OCI-M2 (cell line): Measurements from ENCODE around the gene NUDT3.
"Not testable (repeated sequence)": the region's sequence is repeated elsewhere in the genome, so short reads cannot be mapped to it uniquely, and the experiment has no call there.

Experiments used
- DNase-seq: peaks from one replicate; lab custom pipeline; 2025; ENCODE audit not compliant: unreplicated experiment; lab: John Stamatoyannopoulos, UW

Gene NUDT3

DNA sequence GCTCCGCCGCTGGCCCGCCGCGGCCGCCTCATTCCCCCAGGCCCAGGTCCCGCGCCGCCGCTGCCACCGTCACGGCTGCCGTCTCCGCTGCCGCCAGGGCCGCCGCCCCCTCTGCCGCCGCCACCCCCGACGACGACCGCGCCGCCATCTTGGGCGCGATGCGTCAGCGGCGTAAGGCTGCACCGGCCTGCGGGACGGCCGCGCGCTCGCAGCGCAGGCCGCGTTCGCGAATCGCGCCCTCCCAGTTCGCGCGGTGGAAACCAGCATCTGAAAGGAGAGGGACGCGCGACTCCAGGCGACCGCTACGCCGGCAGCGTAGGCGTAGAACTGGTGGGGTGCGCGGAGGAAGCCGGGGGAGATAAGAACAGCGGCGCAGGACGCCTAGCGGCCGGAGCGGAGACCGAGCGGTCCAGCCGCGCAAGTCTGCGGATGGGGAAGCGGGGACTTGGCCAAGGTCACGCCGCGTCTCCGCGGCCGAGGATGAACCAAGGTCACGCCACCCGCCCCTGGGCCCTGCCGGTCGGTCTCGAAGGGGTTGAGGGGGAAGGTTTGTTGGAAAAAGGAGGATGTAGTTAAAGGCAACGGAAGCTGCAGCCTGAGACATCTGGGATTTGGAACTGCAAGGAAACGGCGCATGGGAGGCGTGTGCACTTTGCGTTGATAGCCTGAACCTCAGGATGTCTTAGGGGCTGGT is at the start of gene NUDT3:
NUDT3 (minus strand) TSS at position 173 of the 694 bp plus-strand sequence. CDS start 307 bp downstream, outside the sequence.
- DNase-seq = peak; percentile 70

DNA sequence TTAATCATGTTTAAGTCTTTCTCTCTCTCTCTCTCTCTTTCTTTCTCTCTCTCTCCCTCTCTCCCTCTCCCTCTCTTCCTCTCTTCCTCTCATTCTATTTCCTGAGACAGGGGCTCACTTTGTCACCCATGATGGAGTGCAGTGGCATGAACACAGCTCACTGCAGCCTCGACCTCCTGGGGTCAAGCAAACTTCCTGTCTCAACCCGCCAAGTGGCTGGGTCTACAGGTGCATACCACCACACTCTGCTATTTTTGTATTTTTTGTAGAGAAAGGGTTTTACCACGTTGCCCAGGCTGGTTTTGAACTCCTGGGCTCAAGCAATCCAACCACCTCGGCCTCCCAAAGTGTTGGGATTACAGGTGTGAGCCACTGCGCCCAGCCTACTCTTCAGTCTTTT is 49.1 kb upstream of the NUDT3 start:
- no peak for DNase-seq

DNA sequence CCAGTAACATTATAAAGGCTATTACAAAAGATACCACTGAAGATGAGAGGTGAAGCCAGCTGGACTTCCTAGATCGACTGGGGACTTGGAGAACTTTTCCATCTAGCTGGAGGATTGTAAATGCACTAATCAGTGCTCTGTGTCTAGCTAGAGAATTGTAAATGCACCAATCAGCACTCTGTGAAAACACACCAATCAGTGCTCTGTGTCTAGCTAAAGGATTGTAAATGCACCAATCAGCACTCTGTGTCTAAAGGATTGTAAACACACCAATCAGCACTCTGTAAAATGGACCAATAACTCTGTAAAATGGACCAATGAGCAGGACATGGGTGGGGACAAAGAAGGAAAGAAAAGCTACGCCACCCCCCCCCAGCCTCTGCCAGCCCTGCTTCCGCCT is 47.0 kb upstream of the NUDT3 start:
- no peak for DNase-seq

DNA sequence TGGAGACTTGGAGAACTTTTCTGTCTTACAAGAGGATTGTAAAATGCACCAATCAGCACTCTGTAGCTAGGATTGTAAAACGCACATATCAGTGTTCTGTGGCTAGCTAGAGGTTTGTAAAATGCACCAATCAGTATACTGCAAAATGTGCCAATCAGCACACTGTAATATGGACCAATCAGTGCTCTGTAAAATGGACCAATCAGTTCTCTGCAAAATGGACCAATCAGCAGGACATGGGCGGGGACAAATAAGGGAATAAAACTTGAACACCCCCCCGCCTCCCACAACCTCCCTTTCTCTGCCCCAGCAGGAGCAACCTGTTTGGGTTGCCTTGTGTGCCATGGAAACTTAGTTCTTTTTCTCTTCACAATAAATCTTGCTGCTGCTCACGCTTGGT is 46.2 kb upstream of the NUDT3 start:
- DNase-seq = no peak

DNA sequence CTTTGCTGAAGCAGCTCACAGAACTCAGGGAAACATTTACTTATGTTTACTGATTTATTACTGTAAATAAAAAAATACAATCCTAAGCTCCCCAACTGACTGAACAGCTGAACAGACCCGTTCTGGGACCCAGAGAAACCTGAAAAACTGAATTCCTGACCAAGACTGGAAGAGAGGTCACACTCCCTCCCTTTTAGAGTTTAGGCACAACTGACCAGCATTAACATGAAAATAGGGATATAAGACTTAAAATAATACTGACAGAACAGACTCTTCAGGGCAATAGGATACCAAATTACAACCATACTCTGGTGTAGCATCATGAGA is 45.1 kb upstream of the NUDT3 start:
- no peak for DNase-seq

- no peak for DNase-seq
Observed at GRCh38 chr6:34436803-34437643, 44.6 kb upstream of the NUDT3 start.

GRCh38 chr6:34435916-34436315 is 43.4 kb upstream of the NUDT3 start:
- DNase-seq = no peak

DNA sequence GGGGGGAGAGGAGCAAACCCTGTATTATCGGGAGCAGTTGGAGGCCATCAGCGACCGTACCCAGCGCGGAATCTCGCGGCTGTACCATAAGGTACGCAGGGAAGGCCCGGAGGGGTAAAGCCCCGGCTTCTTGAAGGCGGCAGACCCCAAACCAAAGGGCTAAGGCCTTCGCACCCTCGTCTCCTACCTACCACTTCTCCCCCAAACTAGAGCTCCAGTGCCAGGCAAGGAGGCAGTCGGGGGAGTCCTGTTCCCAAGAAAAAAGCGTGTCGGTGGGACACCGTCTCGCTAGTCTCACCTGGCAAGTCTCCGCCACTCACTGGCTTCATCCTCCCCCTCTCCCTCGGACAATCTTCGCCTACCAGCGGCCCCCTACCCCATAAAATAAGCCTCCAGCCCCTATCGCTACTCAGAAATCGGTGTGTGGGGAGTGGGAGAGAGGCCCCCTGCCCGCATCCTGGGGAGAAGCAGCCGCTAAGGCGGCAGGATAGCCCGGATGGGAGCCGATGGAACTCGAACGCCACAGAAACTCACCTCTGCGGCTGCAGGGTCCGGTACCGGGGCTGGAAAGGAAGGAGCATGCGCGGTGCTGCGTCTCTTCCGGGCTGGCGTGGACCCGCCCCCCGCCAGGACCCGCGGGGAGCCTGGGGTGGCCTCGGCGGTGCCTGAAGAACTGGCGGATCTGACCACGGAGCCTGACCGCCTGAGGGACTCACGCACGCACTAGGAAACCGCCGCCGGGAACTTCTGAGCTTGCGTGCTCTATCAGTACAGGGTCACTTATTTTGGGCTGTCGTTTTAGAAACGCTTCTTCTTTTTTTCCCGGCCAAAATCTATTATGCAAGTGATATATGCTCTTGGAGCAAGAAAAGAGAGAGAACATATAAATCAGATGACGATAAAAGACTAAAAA is 33.3 kb upstream of the NUDT3 start, which contains the start of gene RPS10:
RPS10 (minus strand) TSS at position 572 of the 913 bp plus-strand sequence. CDS start 848 bp downstream, outside the sequence.
- peak; percentile 82 for DNase-seq

- DNase-seq = no peak
Observed at GRCh38 chr6:34425132-34425497, 32.6 kb upstream of the NUDT3 start.

GRCh38 chr6:34424200-34425131 is 32.0 kb upstream of the NUDT3 start:
- no peak for DNase-seq

- no peak for DNase-seq
Observed at GRCh38 chr6:34423254-34423653, 30.8 kb upstream of the NUDT3 start.

GRCh38 chr6:34418367-34418766 is 25.9 kb upstream of the NUDT3 start:
- no peak for DNase-seq

- DNase-seq = no peak
Observed at GRCh38 chr6:34416877-34417371, 24.5 kb upstream of the NUDT3 start.

GRCh38 chr6:34414999-34415858 is 22.8 kb upstream of the NUDT3 start:
- DNase-seq = peak; percentile 66

DNA sequence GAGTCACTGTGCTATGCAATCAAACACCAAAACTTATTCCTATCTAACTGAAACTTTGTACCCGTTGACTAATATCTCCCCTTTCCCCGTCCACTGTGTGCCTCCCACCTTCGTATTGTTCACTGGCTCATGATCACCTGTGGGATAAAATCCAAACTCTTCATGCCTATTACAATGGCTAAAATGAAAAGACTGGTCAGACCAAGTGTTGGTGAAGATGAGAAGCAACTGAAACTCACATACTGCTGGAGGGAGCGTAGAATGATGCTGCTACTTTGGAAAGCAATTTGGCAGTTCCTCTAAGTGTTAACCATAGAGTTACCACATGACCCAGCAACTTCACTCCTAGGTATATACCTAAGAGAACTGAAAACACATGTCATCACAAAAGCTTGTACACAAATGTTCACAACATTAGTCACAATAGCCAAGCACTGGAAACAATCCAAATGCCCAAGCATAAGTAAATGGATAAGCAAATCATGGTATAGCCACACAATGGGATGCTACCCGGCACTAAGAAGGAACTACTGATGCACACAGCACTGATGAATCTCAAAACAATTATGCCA is 20.3 kb upstream of the NUDT3 start:
- no peak for DNase-seq

DNA sequence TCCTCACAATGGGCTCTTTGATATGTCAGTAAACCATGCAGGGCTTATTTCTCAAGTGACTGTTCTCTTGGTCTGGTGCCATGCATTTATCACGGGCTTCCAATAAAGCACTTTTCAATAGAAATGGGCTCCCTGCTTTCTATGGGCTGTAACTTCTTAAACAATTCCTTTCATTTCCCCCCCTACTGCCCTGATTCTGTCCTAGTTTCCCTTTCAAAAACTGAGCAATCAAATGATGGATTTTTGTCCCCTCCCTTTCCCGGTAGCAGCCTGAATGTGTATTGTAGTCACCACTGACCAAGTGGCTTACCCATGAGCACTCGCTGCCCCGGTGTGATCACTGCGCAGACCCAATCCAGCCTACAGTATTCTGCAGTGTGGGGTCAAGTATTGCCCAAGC is 19.5 kb upstream of the NUDT3 start:
- DNase-seq = no peak

GRCh38 chr6:34407915-34408314 is 15.4 kb upstream of the NUDT3 start:
- DNase-seq = not testable (repeated sequence)

- DNase-seq = no peak
Observed at GRCh38 chr6:34396518-34396917, 4.0 kb upstream of the NUDT3 start.

DNA sequence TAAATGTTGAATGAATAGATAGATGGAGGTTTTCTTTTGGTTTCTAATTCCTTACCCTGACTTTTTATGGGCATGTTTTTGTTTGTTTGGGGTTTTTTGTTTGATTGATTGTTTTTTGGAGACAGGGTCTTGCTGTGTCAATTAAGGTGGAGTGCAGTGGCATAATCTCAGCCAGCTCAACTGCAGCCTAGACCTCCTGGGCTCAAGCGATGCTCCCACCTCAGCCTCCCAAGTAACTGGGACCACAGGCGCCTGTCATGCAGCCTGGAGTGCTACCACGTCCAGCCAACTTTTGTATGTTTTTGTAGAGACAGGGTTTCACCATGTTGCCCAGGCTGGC is 1.5 kb upstream of the NUDT3 start:
- DNase-seq = no peak
